Ascending aorta (tissue), 2 donors: ENCODE data around the gene RPAP2. TPM values are rescaled to one million over a fixed set of nuclear protein-coding genes. Genes with fewer than 3 reads are reported as not detected.
"Not testable (repeated sequence)": the region's sequence is repeated elsewhere in the genome, so short reads cannot be mapped to it uniquely, and the experiment has no call there.

Experiments used
- DNase-seq, 2 donors: peaks; one replicate each; pipeline ENCODE4 v3.0.0-alpha.2; 2019; ENCODE audit warnings: low spot score in 2 of 2
- H3K27ac ChIP-seq, 2 donors: fragments of 200-600 bp; sonication (generic); one replicate each; pipeline ENCODE4 v1.5.1; 2016 to 2017; ENCODE audit warnings: mild to moderate bottlenecking in 1 of 2
- H3K27me3 ChIP-seq: fragments of 200-600 bp; sonication (generic); one replicate; pipeline ENCODE4 v1.5.1; 2017
- H3K36me3 ChIP-seq, 2 donors: fragments of 200-600 bp; sonication (generic); one replicate each; pipeline ENCODE4 v1.5.1; 2016
- H3K4me1 ChIP-seq, 2 donors: fragments of 200-600 bp; sonication (generic); one replicate each; pipeline ENCODE4 v1.5.1; 2016 to 2017; ENCODE audit warnings: mild to moderate bottlenecking in 1 of 2
- H3K4me3 ChIP-seq, 2 donors: fragments of 200-600 bp; sonication (generic); one replicate each; pipeline ENCODE4 v1.5.1; 2016 to 2017; ENCODE audit warnings: mild to moderate bottlenecking in 1 of 2
- H3K9me3 ChIP-seq, 2 donors: fragments of 200-600 bp; sonication (generic); one replicate each; pipeline ENCODE4 v1.5.1; 2016
- CTCF ChIP-seq, 3 experiments: fragments of 200-600 bp in 2 of 3; fragments of 450-650 bp in 1 of 3; sonication (generic) in 2 of 3; IDR thresholded peaks; one replicate each; pipeline ENCODE4 v1.5.1; 2016 to 2019; ENCODE audit warnings: antibody characterized with exemption in 3 of 3, mild to moderate bottlenecking in 1 of 3, moderate library complexity in 1 of 3
- intact Hi-C: fragments of 100-400 bp; cut with DNase I; formaldehyde crosslinking; loops from one replicate; pipeline ENCODE4 v1.15.1; 2023
- total RNA-seq: library from RNA; depleted of rRNA; stranded (reverse); fragments of >200 nt; gene quantifications from one replicate; pipeline ENCODE4 v1.1.0, GENCODE V29; 2016

Gene RPAP2
- total RNA-seq, result 1.5 TPM

GRCh38 chr1:92298573-92299476 lies at the start of gene RPAP2, which contains the start of gene GLMN:
TSS of gene RPAP2 (plus strand) at chr1:92299059. CDS start at chr1:92299074, 15 bp downstream.
TSS of gene GLMN (minus strand) at chr1:92298987. CDS start at chr1:92297999, 988 bp downstream.
- Histone ChIP-seq H3K27ac (peak within 1 kb of the TSS; percentile 95 to 96), H3K4me3 (peak within 1 kb of the TSS; percentile 92 to 96), H3K36me3 (peaks cover 4% of the 10 kb centered on the region in 2 donors), H3K27me3 (no peaks in the 10 kb centered on the region), H3K9me3 (no peaks in the 10 kb centered on the region), H3K4me1 (peaks cover 0 to 14% of the 10 kb centered on the region in 2 donors)
- DNase-seq, result peak; percentile 17 to 86
- intact Hi-C loops, result loop anchor here (2.0 to 10.0 kb wide), 3 partner anchors 217 to 798 kb away; partner anchors contain the start of genes BTBD8, CDC7 and RPL5
- TF ChIP-seq CTCF (IDR thresholded peaks at IDR 0.05), result peak in 1 of 3 experiments; percentile 2

GRCh38 chr1:92254714-92255113 lies 44.1 kb upstream of the RPAP2 start:
- H3K4me1 ChIP-seq, H3K27ac ChIP-seq, H3K9me3 ChIP-seq, H3K27me3 ChIP-seq, H3K4me3 ChIP-seq, DNase-seq, intact Hi-C loops: not testable (repeated sequence)
- H3K36me3 ChIP-seq, result peaks cover 14 to 42% of the 10 kb centered on the region in 2 donors

GRCh38 chr1:92259350-92259749 lies 39.5 kb upstream of the RPAP2 start:
- intact Hi-C loops, result no loop called here

GRCh38 chr1:92262516-92262915 lies 36.3 kb upstream of the RPAP2 start:
- no peak for TF ChIP-seq CTCF (IDR thresholded peaks at IDR 0.05)

More at GRCh38 chr1:92259350-92259749, 39.5 kb upstream of the RPAP2 start:
- TF ChIP-seq CTCF (IDR thresholded peaks at IDR 0.05), result no peak
- no peak overlapping the region for H3K27ac ChIP-seq
- H3K9me3 ChIP-seq, result peaks cover 0 to 4% of the 10 kb centered on the region in 2 donors
- H3K27me3 ChIP-seq, result no peaks in the 10 kb centered on the region
- H3K4me3 ChIP-seq, result no peak overlapping the region
- no peak for DNase-seq
- H3K36me3 ChIP-seq, result peaks cover 2 to 51% of the 10 kb centered on the region in 2 donors
- no peaks in the 10 kb centered on the region for H3K4me1 ChIP-seq

GRCh38 chr1:92273039-92273438 lies 25.8 kb upstream of the RPAP2 start:
- Histone ChIP-seq H3K27ac (no peak overlapping the region), H3K4me3 (no peak overlapping the region), H3K36me3 (peaks cover 2 to 24% of the 10 kb centered on the region in 2 donors), H3K4me1 (no peaks in the 10 kb centered on the region), H3K9me3 (no peaks in the 10 kb centered on the region), H3K27me3 (no peaks in the 10 kb centered on the region)
- no peak for DNase-seq
- intact Hi-C loops, result no loop called here
- no peak for TF ChIP-seq CTCF (IDR thresholded peaks at IDR 0.05)

More at GRCh38 chr1:92262516-92262915, 36.3 kb upstream of the RPAP2 start:
- Histone ChIP-seq H3K4me3 (no peak overlapping the region), H3K27me3 (no peaks in the 10 kb centered on the region), H3K36me3 (peaks cover 0 to 33% of the 10 kb centered on the region in 2 donors), H3K27ac (no peak overlapping the region), H3K4me1 (no peaks in the 10 kb centered on the region), H3K9me3 (no peaks in the 10 kb centered on the region)
- DNase-seq, result no peak
- intact Hi-C loops, result no loop called here

GRCh38 chr1:92274939-92275338 lies 23.9 kb upstream of the RPAP2 start:
- peaks cover 0 to 28% of the 10 kb centered on the region in 2 donors for H3K36me3 ChIP-seq
- intact Hi-C loops, result no loop called here

More at GRCh38 chr1:92274939-92275338, 23.9 kb upstream of the RPAP2 start:
- Histone ChIP-seq H3K27ac (no peak overlapping the region), H3K4me1 (no peaks in the 10 kb centered on the region), H3K27me3 (no peaks in the 10 kb centered on the region), H3K4me3 (no peak overlapping the region), H3K9me3 (no peaks in the 10 kb centered on the region)
- DNase-seq, result no peak
- TF ChIP-seq CTCF (IDR thresholded peaks at IDR 0.05), result no peak
